Gastrocnemius medialis (tissue), 4 donors: ENCODE measurements around the gene SMTNL2. TPM values are rescaled to one million over a fixed set of nuclear protein-coding genes. Genes with fewer than 3 reads are reported as not detected.

Experiments used
- ATAC-seq, 2 donors: fragments of 150-250 bp; one replicate each; pipeline ENCODE4 v1.9.1; 2016
- DNase-seq, 2 donors: peaks; one replicate each; pipeline ENCODE4 v3.0.0-alpha.2; 2019
- H3K27ac ChIP-seq, 4 donors: fragments of 200-600 bp; sonication (generic); 1 replicate in 1 of 4; 2 replicates in 3 of 4; pipeline ENCODE4 v1.5.1; 2016 to 2018; ENCODE audit warnings: mild to moderate bottlenecking in 2 of 4, moderate library complexity in 1 of 4
- H3K27me3 ChIP-seq, 3 donors: fragments of 200-600 bp; sonication (generic) in 2 of 3; 1 replicate in 1 of 3; 2 replicates in 2 of 3; pipeline versions ENCODE4 v1.5.1 to v1.6.0; 2016 to 2019; ENCODE audit warnings: mild to moderate bottlenecking in 1 of 3, moderate library complexity in 1 of 3
- H3K36me3 ChIP-seq, 2 donors: fragments of 200-600 bp; sonication (generic) in 1 of 2; one replicate each; pipeline ENCODE4 v1.5.1; 2017 to 2018
- H3K4me1 ChIP-seq, 2 donors: fragments of 200-600 bp; sonication (generic) in 1 of 2; one replicate each; pipeline ENCODE4 v1.5.1; 2016 to 2017; ENCODE audit warnings: mild to moderate bottlenecking in 2 of 2
- H3K4me3 ChIP-seq, 4 donors: fragments of 200-600 bp; sonication (generic) in 3 of 4; 1 replicate in 1 of 4; 2 replicates in 3 of 4; pipeline ENCODE4 v1.5.1; 2016 to 2019; ENCODE audit warnings: mild to moderate bottlenecking in 2 of 4
- H3K9me3 ChIP-seq, 3 donors: fragments of 200-600 bp; sonication (generic) in 2 of 3; 1 replicate in 1 of 3; 2 replicates in 2 of 3; pipeline ENCODE4 v1.5.1; 2016 to 2019
- POLR2A ChIP-seq, 2 donors: fragments of 450-650 bp; IDR thresholded peaks; one replicate each; pipeline ENCODE4 v1.6.1; 2017; ENCODE audit warnings: antibody characterized with exemption in 2 of 2, mild to moderate bottlenecking in 2 of 2, moderate library complexity in 2 of 2
- in situ Hi-C, 4 donors: fragments of 200-750 bp; cut with MboI; loops; one replicate each; pipeline versions ENCODE4 v1.15.0 to v1.8.0; 2017; ENCODE audit warnings: low sequenced_read_pairs in 4 of 4
- intact Hi-C: fragments of 100-400 bp; cut with DNase I; formaldehyde crosslinking; loops from one replicate; pipeline ENCODE4 v1.15.1; 2023; ENCODE audit warnings: low total_unique reads
- total RNA-seq, 4 donors: library from RNA; depleted of rRNA; stranded (reverse); fragments of >200 nt; gene quantifications; one replicate each; pipeline versions ENCODE4 v1.1.0 to v1.2.3, GENCODE V29; 2016
- TF ChIP-seq, protein P1 (sequence below), 5 experiments: fragments of 450-650 bp in 3 of 5; fragments of 200-600 bp in 2 of 5; sonication (generic) in 2 of 5; IDR thresholded peaks in 4 of 5; conservative IDR thresholded peaks in 1 of 5; 1 replicate in 4 of 5; 2 replicates in 1 of 5; pipeline ENCODE4 v1.5.1; 2016 to 2019; ENCODE audit warnings: antibody characterized with exemption in 5 of 5, mild to moderate bottlenecking in 3 of 5, moderate library complexity in 3 of 5

SMTNL2 gene
- total RNA-seq, 4 donors from 2014 or later: 110 to 588 (median 420) TPM

DNA sequence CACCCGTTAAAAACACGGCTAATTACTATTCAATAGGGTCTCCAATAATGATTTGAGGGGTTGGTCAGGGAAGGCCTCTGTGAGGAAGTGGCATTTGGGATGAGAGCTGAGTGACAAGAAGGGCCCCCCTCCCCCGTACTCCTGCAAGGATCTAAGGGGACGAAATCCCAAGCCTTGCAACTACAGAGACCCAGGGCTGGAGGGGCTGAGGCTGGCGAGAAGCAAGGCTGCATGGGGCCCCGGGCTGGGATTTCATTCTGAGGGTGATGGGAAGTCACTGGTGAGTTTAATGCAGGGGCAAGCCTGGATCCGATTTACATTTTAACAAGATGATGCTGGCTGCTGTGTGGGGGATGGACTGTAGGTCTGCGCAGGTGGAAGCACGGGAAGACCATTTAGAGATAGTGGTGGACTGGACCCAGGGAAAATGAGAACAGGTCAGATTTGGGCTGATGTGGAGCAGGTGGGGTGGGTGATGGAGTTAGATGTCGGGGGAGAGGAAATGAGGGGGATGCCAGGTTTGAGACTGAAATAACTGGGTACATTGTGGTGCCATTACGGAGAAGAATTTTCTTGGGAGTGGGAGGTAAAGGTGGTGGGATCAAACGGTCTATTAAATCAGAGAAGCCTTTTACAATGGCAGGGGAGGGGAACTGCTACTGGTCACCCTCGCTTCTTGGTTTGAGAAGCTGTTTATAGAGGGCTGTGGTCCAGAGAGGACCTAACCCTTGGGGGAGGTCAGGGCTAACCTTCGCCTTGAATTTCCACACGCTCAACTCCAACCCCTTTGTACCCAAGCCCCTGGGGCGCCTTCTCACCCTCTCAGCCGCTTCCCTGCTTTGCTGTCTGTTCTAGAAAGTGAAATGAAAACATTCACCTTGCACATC, 28.2 kb upstream of the SMTNL2 start:
- ATAC-seq: no peak
- TF ChIP-seq POLR2A (IDR thresholded peaks at IDR 0.05): no peak
- TF ChIP-seq, protein P1, sequence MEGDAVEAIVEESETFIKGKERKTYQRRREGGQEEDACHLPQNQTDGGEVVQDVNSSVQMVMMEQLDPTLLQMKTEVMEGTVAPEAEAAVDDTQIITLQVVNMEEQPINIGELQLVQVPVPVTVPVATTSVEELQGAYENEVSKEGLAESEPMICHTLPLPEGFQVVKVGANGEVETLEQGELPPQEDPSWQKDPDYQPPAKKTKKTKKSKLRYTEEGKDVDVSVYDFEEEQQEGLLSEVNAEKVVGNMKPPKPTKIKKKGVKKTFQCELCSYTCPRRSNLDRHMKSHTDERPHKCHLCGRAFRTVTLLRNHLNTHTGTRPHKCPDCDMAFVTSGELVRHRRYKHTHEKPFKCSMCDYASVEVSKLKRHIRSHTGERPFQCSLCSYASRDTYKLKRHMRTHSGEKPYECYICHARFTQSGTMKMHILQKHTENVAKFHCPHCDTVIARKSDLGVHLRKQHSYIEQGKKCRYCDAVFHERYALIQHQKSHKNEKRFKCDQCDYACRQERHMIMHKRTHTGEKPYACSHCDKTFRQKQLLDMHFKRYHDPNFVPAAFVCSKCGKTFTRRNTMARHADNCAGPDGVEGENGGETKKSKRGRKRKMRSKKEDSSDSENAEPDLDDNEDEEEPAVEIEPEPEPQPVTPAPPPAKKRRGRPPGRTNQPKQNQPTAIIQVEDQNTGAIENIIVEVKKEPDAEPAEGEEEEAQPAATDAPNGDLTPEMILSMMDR (IDR thresholded peaks at IDR 0.05 in 4 of 5, conservative IDR thresholded peaks at IDR 0.05 in 1 of 5): no peak
- Histone ChIP-seq H3K4me1 (peaks cover 17 to 19% of the 10 kb centered on the region in 2 donors), H3K36me3 (peaks cover 0 to 30% of the 10 kb centered on the region in 2 donors), H3K4me3 (peak overlapping the region; percentile 90 to 99 (median 97)), H3K27ac (peak overlapping the region; percentile 76 to 95 (median 87)), H3K9me3 (no peaks in the 10 kb centered on the region), H3K27me3 (no peaks in the 10 kb centered on the region)
- intact Hi-C loops: loop anchor here (10.0 kb wide), 1 partner anchor 131 kb away; no protein-coding TSS in a partner anchor
- in situ Hi-C loops: loop anchor here in 2 of 4 donors (10.0 to 25.0 kb wide), 2 partner anchors 94 to 131 kb away; no protein-coding TSS in a partner anchor
- DNase-seq: no peak

DNA sequence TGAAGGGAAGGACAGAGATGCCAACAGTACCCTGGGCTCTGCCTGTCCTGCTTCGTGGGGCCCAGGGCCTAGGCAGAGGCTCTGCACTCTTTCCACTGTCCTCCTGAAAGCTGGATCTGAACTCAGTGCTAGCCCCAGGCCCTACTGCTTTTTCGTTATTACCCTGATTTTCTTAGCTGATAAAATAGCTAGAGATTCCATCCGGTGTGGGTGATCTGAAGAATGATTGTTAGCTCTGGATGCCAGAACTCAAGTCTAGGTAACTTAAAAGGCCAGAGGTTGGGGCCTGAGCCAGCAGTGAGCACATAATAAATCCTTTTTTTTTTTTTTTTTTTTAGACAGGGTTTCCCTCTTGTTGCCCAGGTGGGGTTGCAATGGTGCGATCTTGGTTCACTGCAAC, 27.3 kb upstream of the SMTNL2 start:
- no peak overlapping the region for H3K4me3 ChIP-seq
- H3K36me3 ChIP-seq: peaks cover 0 to 21% of the 10 kb centered on the region in 2 donors
- DNase-seq: no peak
- no peaks in the 10 kb centered on the region for H3K27me3 ChIP-seq
- intact Hi-C loops: loop anchor here (10.0 kb wide), 1 partner anchor 132 kb away; no protein-coding TSS in a partner anchor
- H3K27ac ChIP-seq: no peak overlapping the region
- H3K4me1 ChIP-seq: peaks cover 17 to 19% of the 10 kb centered on the region in 2 donors
- in situ Hi-C loops: loop anchor here in 2 of 4 donors (10.0 to 25.0 kb wide), 2 partner anchors 95 to 132 kb away; no protein-coding TSS in a partner anchor
- no peak for ATAC-seq
- no peaks in the 10 kb centered on the region for H3K9me3 ChIP-seq
- no peak for TF ChIP-seq POLR2A (IDR thresholded peaks at IDR 0.05)
- TF ChIP-seq, protein P1 (IDR thresholded peaks at IDR 0.05 in 4 of 5, conservative IDR thresholded peaks at IDR 0.05 in 1 of 5): no peak

DNA sequence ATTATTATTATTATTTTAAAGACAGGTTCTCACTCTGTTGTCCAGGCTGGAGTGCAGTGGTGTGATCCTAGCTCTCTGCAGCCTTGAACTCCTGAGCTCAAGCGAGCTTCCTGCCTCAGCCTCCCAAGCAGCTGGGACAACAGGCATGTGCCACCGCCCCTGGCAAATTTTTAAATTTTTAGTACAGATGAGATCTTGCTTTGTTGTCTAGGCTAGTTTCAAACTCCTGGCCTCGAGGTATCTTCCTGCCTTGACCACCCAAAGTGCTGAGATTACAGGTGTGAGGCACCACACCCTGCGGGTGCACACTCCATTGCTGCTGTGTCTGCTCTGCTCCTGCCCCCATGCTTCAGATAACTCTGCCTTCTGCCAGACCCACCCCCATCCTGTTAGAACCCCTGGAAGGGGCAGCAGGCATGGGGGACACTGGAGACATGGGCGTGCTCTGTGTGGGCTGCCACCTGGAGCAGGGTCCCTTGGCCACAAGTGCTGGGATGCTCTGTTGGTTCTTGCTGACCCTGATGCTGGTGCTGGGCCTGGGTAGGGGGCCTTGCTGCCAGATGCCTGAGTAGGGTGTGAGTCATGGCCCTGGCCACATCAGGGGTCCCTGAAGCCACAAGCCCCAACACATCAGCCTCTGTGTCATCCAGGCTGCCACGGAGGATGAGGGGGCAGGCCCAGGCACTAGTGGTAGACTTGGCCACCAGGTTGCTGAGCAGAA, 26.5 kb upstream of the SMTNL2 start:
- no peak overlapping the region for H3K4me3 ChIP-seq
- H3K4me1 ChIP-seq: peaks cover 17 to 19% of the 10 kb centered on the region in 2 donors
- peaks cover 0 to 13% of the 10 kb centered on the region in 2 donors for H3K36me3 ChIP-seq
- TF ChIP-seq, protein P1 (IDR thresholded peaks at IDR 0.05 in 4 of 5, conservative IDR thresholded peaks at IDR 0.05 in 1 of 5): no peak
- no peak for TF ChIP-seq POLR2A (IDR thresholded peaks at IDR 0.05)
- H3K27ac ChIP-seq: no peak overlapping the region
- H3K27me3 ChIP-seq: no peaks in the 10 kb centered on the region
- ATAC-seq: no peak
- no peak for DNase-seq
- in situ Hi-C loops (loop anchor here in 2 of 4 donors (10.0 to 25.0 kb wide), 2 partner anchors 95 to 133 kb away; no protein-coding TSS in a partner anchor), intact Hi-C loops (loop anchor here (10.0 kb wide), 1 partner anchor 133 kb away; no protein-coding TSS in a partner anchor)
- no peaks in the 10 kb centered on the region for H3K9me3 ChIP-seq

DNA sequence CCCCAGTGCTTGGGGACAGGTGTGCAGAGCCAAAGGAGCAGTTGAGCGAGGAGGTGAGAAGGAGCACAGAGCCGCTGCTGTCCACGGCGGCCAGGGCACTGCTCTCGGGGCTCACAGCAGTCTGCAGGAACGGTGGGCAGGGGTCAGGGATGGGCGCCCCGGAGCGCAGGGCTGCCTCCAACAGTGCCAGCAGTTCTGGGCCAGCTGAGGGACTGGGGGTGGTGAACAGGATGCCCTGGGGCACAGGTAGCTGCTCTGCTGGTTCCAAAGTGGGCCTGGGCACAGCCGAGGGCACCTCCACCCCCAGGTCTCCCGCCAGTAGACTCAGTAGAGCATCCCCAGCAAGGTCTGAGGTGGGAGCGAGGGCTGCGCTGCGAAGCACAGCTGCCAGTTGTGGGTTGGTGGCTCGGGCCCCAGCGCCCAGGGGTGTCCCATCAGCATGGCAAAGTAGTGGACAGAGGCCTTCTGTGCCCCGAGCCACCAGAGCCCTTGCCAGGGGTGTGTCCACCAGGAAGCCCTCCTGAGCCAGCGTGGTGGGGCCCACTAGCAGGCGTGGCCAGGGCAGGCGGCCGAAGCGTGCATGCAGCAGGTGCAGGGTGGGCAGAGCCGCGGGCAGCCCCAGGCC, 25.9 kb upstream of the SMTNL2 start:
- Histone ChIP-seq H3K27me3 (no peaks in the 10 kb centered on the region), H3K9me3 (no peaks in the 10 kb centered on the region), H3K27ac (no peak overlapping the region), H3K4me1 (peaks cover 17 to 19% of the 10 kb centered on the region in 2 donors), H3K36me3 (peaks cover 0 to 6% of the 10 kb centered on the region in 2 donors), H3K4me3 (no peak overlapping the region)
- in situ Hi-C loops: loop anchor here in 2 of 4 donors (10.0 to 25.0 kb wide), 2 partner anchors 96 to 134 kb away; no protein-coding TSS in a partner anchor
- intact Hi-C loops: loop anchor here (10.0 kb wide), 1 partner anchor 134 kb away; no protein-coding TSS in a partner anchor
- no peak for DNase-seq
- no peak for TF ChIP-seq POLR2A (IDR thresholded peaks at IDR 0.05)
- TF ChIP-seq, protein P1 (IDR thresholded peaks at IDR 0.05 in 4 of 5, conservative IDR thresholded peaks at IDR 0.05 in 1 of 5): no peak
- no peak for ATAC-seq
